SK-N-MC (cell line): ENCODE results near the gene MACROD2.

Experiments used
- EZH2 ChIP-seq: fragments of 200-600 bp; sonication (generic); IDR thresholded peaks from one replicate; pipeline ENCODE4 v1.6.1; 2017; ENCODE audit warnings: antibody characterized with exemption
- FOXP2 ChIP-seq: optimal IDR thresholded peaks from 2 replicates; pipeline ENCODE3; 2011; ENCODE audit warnings: mild to moderate bottlenecking, moderate library complexity; ENCODE audit not compliant: insufficient read depth; ENCODE audit errors: extremely low read length, control extremely low read depth
- POLR2AphosphoS5 ChIP-seq: IDR thresholded peaks from 2 replicates; pipeline ENCODE4 v1.6.1; 2012; ENCODE audit warnings: mild to moderate bottlenecking, low read depth, low read length, borderline replicate concordance

- TF ChIP-seq POLR2AphosphoS5, result no peak
- TF ChIP-seq EZH2, result no peak
- no peak for TF ChIP-seq FOXP2
Observed at GRCh38 chr20:15928946-15929345, 1933.6 kb downstream of the MACROD2 start.
